GM12878 (cell line): ENCODE measurements around the gene HID1. TPM values are rescaled to one million over a fixed set of nuclear protein-coding genes. Genes with fewer than 3 reads are reported as not detected.

Experiments used
- ATAC-seq: fragments of 200-7000 bp; cut with Tn5 transposase; 3 replicates; pipeline ENCODE4 v1.9.1; 2020; ENCODE audit warnings: mild to moderate bottlenecking, moderate library complexity
- BruUV-seq: library from RNA; stranded (reverse); fragments of 400-500 nt; replicated peaks from 2 replicates; lab custom pipeline; 2021; lab: Mats Ljungman, UMichigan
- CTCF ChIA-PET: fragments of 300-600 bp; sonication (Branson Sonifier 250); formaldehyde crosslinking; extraction: SDS; loops from one replicate; lab custom pipeline; 2021; ENCODE audit warnings: inconsistent platforms; lab: Yijun Ruan, JAX
- POLR2A ChIA-PET: fragments of 350-600 bp; formaldehyde crosslinking; extraction: SDS; loops from one replicate; lab custom pipeline; 2021; ENCODE audit warnings: inconsistent platforms; lab: Charles Lee
- RAD21 ChIA-PET: fragments of 300-600 bp; sonication (Branson Sonifier 250); formaldehyde crosslinking; loops from one replicate; lab custom pipeline; 2023; ENCODE audit warnings: antibody characterized with exemption; ENCODE audit not compliant: unreplicated experiment; lab: Charles Lee
- SMC1A ChIA-PET: fragments of 300-600 bp; sonication (Branson Sonifier 250); formaldehyde crosslinking; loops from one replicate; lab custom pipeline; 2023; ENCODE audit not compliant: unreplicated experiment, uncharacterized antibody; lab: Charles Lee
- DNase-seq: peaks from one replicate; pipeline ENCODE4 v3.0.0-alpha.2; 2011; ENCODE audit warnings: low read depth, low spot score
- FAIRE-seq: peaks from 3 replicates; lab custom pipeline; 2011; peaks lifted over from hg19 to GRCh38; lab: Jason Lieb, UNC
- H2AFZ ChIP-seq: 2 replicates; pipeline ENCODE4 v1.6.0; 2011; ENCODE audit warnings: low read depth, low read length, control low read depth; ENCODE audit not compliant: control insufficient read depth
- H3K27ac ChIP-seq: 2 replicates; pipeline ENCODE4 v1.5.1; 2011; ENCODE audit warnings: control low read depth; ENCODE audit not compliant: control insufficient read depth, insufficient read depth
- H3K27me3 ChIP-seq, 2 experiments: replicated peaks in 1 of 2; 2 replicates each; pipeline versions ENCODE4 v1.6.0 to v1.6.1; 2011; ENCODE audit warnings: low read length in 1 of 2; ENCODE audit not compliant: control insufficient read depth in 2 of 2, insufficient read depth in 2 of 2
- H3K36me3 ChIP-seq, 2 experiments: 2 replicates each; pipeline ENCODE4 v1.5.1; 2011; ENCODE audit warnings: low read length in 1 of 2; ENCODE audit not compliant: control insufficient read depth in 2 of 2, insufficient read depth in 2 of 2
- H3K4me1 ChIP-seq: 2 replicates; pipeline ENCODE4 v1.6.1; 2011; ENCODE audit warnings: mild to moderate bottlenecking, low read length, moderate library complexity, mixed read lengths; ENCODE audit not compliant: control insufficient read depth, insufficient read depth
- H3K4me2 ChIP-seq: 2 replicates; pipeline ENCODE4 v1.6.0; 2011; ENCODE audit warnings: control low read depth; ENCODE audit not compliant: control insufficient read depth, insufficient read depth
- H3K4me3 ChIP-seq: fragments of 200-600 bp; sonication (generic); 2 replicates; pipeline ENCODE4 v1.5.1; 2016
- H3K79me2 ChIP-seq: 2 replicates; pipeline ENCODE4 v1.6.0; 2011; ENCODE audit warnings: low read length; ENCODE audit not compliant: control insufficient read depth, insufficient read depth
- H3K9ac ChIP-seq: 2 replicates; pipeline ENCODE4 v1.8.0; 2011; ENCODE audit warnings: low read length, control low read depth, mixed read lengths; ENCODE audit not compliant: control insufficient read depth, insufficient read depth
- H3K9me3 ChIP-seq: replicated peaks from 3 replicates; pipeline ENCODE4 v1.5.1; 2011; ENCODE audit warnings: mild to moderate bottlenecking, low read length; ENCODE audit not compliant: control insufficient read depth, insufficient read depth
- H4K20me1 ChIP-seq: 2 replicates; pipeline ENCODE4 v1.6.0; 2011; ENCODE audit not compliant: control insufficient read depth, insufficient read depth
- DPF2 ChIP-seq: fragments of 450-650 bp; IDR thresholded peaks from 2 replicates; pipeline ENCODE4 v1.6.1; 2017; ENCODE audit warnings: mild to moderate bottlenecking
- LARP7 ChIP-seq: fragments of 450-650 bp; IDR thresholded peaks from 2 replicates; pipeline ENCODE4 v1.6.1; 2017; ENCODE audit warnings: mild to moderate bottlenecking
- NFIC ChIP-seq: IDR thresholded peaks from 2 replicates; pipeline ENCODE4 v1.6.1; 2012; ENCODE audit warnings: low read depth, mild to moderate bottlenecking, inconsistent platforms, low read length, moderate library complexity
- RAD21 ChIP-seq: IDR thresholded peaks from 2 replicates; pipeline ENCODE4 v1.6.1; 2011; ENCODE audit warnings: mild to moderate bottlenecking, low read depth, low read length, moderate library complexity; ENCODE audit not compliant: insufficient read depth
- SPI1 ChIP-seq: IDR thresholded peaks from 2 replicates; pipeline ENCODE4 v1.6.1; 2011; ENCODE audit warnings: low read depth, mild to moderate bottlenecking, low read length, moderate library complexity, borderline replicate concordance; ENCODE audit not compliant: insufficient read depth
- SREBF1 ChIP-seq: IDR thresholded peaks from 2 replicates; pipeline ENCODE4 v1.6.1; 2012; ENCODE audit warnings: mild to moderate bottlenecking, low read length
- YY1 ChIP-seq: IDR thresholded peaks from 2 replicates; pipeline ENCODE4 v1.6.1; 2011; ENCODE audit warnings: low read depth, mild to moderate bottlenecking, low read length
- ZNF622 ChIP-seq: fragments of 450-650 bp; IDR thresholded peaks from 2 replicates; pipeline ENCODE4 v1.6.1; 2017; ENCODE audit warnings: mild to moderate bottlenecking, inconsistent platforms
- WGBS: methylation state at CpG from one replicate; pipeline ENCODE4 v1.1.6; 2016; ENCODE audit warnings: low lambda C conversion rate; ENCODE audit not compliant: insufficient replicate concordance, insufficient coverage; ENCODE audit errors: missing lambda C conversion rate; 5-methylcytosine and 5-hydroxymethylcytosine counted together
- in situ Hi-C: fragments of 300-500 bp; cut with MboI; formaldehyde crosslinking; loops from 9 replicates; pipeline ENCODE4 v1.14.3; 2018; ENCODE audit warnings: mixed read lengths
- intact Hi-C: fragments of 100-400 bp; cut with micrococcal nuclease; formaldehyde crosslinking; loops from one replicate; pipeline ENCODE4 v1.14.2; 2022; ENCODE audit not compliant: unreplicated experiment
- polyA plus RNA-seq, 11 experiments: library from polyadenylated mRNA; depleted of rRNA in 4 of 11; unstranded in 6 of 11; stranded (reverse) in 5 of 11; fragments of >200 nt; fragmentation: Nextera tagmentation in 4 of 11; fragmentation: Illumina TruSeq in 1 of 11; extraction: Ambion mirVana in 4 of 11; extraction: Trizol in 1 of 11; gene quantifications; 1 replicate in 1 of 11; 2 replicates in 10 of 11; pipeline versions ENCODE4 v1.2.1 to v1.2.3, GENCODE V29; 2011 to 2016; ENCODE audit warnings: inconsistent platforms in 2 of 11, missing spikeins in 2 of 11, low read depth in 1 of 11
- total RNA-seq, 4 experiments: library from RNA; depleted of rRNA in 3 of 4; stranded (reverse); fragments of >200 nt in 3 of 4; fragmentation: Illumina TruSeq in 1 of 4; extraction: Trizol in 1 of 4; gene quantifications; 2 replicates each; pipeline versions ENCODE4 v1.2.1 to v1.2.3, GENCODE V29; 2013 to 2021
- TF ChIP-seq, protein P1 (sequence below): fragments of 450-650 bp; IDR thresholded peaks from 2 replicates; pipeline ENCODE4 v1.6.1; 2017; ENCODE audit warnings: mild to moderate bottlenecking, low read depth, inconsistent platforms; ENCODE audit not compliant: poor library complexity, severe bottlenecking
- TF ChIP-seq, protein P2 (sequence below): fragments of 150-350 bp; IDR thresholded peaks from 2 replicates; pipeline ENCODE4 v1.6.1; 2014; ENCODE audit warnings: mild to moderate bottlenecking, low read depth, low read length
- TF ChIP-seq, protein P3 (sequence below): fragments of 450-650 bp; IDR thresholded peaks from 2 replicates; pipeline ENCODE4 v1.6.1; 2018; ENCODE audit warnings: borderline replicate concordance, mild to moderate bottlenecking; ENCODE audit not compliant: partially characterized antibody

The HID1 gene
- total and polyA plus RNA-seq, 10 of the 15 experiments (the other 5 are each of a cell fraction or from before 2014, with no cell fraction given), result 0.04 to 0.77 (median 0.32) TPM; not detected in 2

DNA sequence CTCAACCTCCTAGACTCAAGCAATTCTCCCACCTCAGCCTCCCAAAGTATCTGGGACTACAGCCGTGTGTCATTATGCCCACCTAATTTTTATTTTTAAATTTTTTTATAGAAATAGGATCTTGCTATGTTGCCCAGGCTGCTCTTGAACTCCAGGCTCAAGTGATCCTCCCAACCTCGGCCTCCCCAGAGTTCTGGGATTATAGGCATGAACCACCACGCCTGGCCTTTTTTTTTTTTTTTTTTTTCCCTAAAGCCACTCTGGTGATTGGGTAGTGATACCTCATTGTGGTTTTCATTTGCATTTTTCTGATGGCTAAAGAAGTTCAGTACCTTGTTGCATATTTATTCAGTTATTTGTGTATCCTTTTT is 13.6 kb upstream of the HID1 start:
- no peak for ATAC-seq
- in situ Hi-C loops, result no loop called here
- no TSS peak for BruUV-seq
- CTCF ChIA-PET, result interaction anchor here (1.1 kb wide), 1 partner anchor 12 kb away, joined by 3 read pairs; no protein-coding TSS in a partner anchor
- Histone ChIP-seq H2AFZ (no peak overlapping the region), H3K4me2 (no peak overlapping the region)
- no peak for FAIRE-seq
- TF ChIP-seq SREBF1, result no peak
- TF ChIP-seq ZNF622, result no peak
- no peak for TF ChIP-seq LARP7
- no peak for TF ChIP-seq RAD21
- TF ChIP-seq DPF2, result no peak
- no peak for TF ChIP-seq SPI1
- TF ChIP-seq, protein P1, sequence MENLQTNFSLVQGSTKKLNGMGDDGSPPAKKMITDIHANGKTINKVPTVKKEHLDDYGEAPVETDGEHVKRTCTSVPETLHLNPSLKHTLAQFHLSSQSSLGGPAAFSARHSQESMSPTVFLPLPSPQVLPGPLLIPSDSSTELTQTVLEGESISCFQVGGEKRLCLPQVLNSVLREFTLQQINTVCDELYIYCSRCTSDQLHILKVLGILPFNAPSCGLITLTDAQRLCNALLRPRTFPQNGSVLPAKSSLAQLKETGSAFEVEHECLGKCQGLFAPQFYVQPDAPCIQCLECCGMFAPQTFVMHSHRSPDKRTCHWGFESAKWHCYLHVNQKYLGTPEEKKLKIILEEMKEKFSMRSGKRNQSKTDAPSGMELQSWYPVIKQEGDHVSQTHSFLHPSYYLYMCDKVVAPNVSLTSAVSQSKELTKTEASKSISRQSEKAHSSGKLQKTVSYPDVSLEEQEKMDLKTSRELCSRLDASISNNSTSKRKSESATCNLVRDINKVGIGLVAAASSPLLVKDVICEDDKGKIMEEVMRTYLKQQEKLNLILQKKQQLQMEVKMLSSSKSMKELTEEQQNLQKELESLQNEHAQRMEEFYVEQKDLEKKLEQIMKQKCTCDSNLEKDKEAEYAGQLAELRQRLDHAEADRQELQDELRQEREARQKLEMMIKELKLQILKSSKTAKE, result no peak
- TF ChIP-seq, protein P2, sequence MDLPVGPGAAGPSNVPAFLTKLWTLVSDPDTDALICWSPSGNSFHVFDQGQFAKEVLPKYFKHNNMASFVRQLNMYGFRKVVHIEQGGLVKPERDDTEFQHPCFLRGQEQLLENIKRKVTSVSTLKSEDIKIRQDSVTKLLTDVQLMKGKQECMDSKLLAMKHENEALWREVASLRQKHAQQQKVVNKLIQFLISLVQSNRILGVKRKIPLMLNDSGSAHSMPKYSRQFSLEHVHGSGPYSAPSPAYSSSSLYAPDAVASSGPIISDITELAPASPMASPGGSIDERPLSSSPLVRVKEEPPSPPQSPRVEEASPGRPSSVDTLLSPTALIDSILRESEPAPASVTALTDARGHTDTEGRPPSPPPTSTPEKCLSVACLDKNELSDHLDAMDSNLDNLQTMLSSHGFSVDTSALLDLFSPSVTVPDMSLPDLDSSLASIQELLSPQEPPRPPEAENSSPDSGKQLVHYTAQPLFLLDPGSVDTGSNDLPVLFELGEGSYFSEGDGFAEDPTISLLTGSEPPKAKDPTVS, result no peak
- TF ChIP-seq, protein P3, sequence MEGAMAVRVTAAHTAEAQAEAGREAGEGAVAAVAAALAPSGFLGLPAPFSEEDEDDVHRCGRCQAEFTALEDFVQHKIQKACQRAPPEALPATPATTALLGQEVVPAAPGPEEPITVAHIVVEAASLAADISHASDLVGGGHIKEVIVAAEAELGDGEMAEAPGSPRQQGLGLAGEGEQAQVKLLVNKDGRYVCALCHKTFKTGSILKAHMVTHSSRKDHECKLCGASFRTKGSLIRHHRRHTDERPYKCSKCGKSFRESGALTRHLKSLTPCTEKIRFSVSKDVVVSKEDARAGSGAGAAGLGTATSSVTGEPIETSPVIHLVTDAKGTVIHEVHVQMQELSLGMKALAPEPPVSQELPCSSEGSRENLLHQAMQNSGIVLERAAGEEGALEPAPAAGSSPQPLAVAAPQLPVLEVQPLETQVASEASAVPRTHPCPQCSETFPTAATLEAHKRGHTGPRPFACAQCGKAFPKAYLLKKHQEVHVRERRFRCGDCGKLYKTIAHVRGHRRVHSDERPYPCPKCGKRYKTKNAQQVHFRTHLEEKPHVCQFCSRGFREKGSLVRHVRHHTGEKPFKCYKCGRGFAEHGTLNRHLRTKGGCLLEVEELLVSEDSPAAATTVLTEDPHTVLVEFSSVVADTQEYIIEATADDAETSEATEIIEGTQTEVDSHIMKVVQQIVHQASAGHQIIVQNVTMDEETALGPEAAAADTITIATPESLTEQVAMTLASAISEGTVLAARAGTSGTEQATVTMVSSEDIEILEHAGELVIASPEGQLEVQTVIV, result no peak
- no peak for TF ChIP-seq YY1
- TF ChIP-seq NFIC, result no peak
- TF ChIP-seq, all 136 proteins: peak for 0
- Histone ChIP-seq H3K9me3 (no peaks in the 10 kb centered on the region), H3K4me3 (no peak overlapping the region), H3K36me3 (no peaks in the 10 kb centered on the region), H3K79me2 (no peaks in the 10 kb centered on the region), H3K4me1 (peaks cover 10% of the 10 kb centered on the region), H3K27ac (no peak overlapping the region), H3K27me3 (peaks cover 2 to 22% of the 10 kb centered on the region in 2 experiments), H4K20me1 (no peaks in the 10 kb centered on the region), H3K9ac (no peak overlapping the region)
- WGBS, result 20% methylated on average over 3 of the region's 3 CpGs
- DNase-seq, result no peak
- ChIA-PET POLR2A (interaction anchor here (0.6 kb wide), 1 partner anchor 86 kb away, joined by 3 read pairs; no protein-coding TSS in a partner anchor), RAD21 (interaction anchor here (1.1 kb wide), 1 partner anchor 24 kb away, joined by 4 read pairs; no protein-coding TSS in a partner anchor), SMC1A (no interaction called here)
- intact Hi-C loops, result no loop called here
